ENCODE measurements around the gene HAPLN3.

- TF ChIP-seq CTCF (IDR thresholded peaks at IDR 0.05) (no peak), POLR2A (IDR thresholded peaks at IDR 0.05) (no peak)
Measured at GRCh38 chr15:88900982-88901418, 5.7 kb upstream of the HAPLN3 start.
